GM12878 (cell line): ENCODE data around the gene SLC6A9. TPM values are rescaled to one million over a fixed set of nuclear protein-coding genes. Genes with fewer than 3 reads are reported as not detected.

Source experiments
- ATF3 ChIP-seq: IDR thresholded peaks from 2 replicates; pipeline ENCODE4 v1.6.1; 2011; ENCODE audit warnings: low read depth, mild to moderate bottlenecking, low read length, moderate library complexity, borderline replicate concordance; ENCODE audit errors: extremely low read depth
- BACH1 ChIP-seq: fragments of 450-650 bp; IDR thresholded peaks from 2 replicates; pipeline ENCODE4 v1.6.1; 2017; ENCODE audit warnings: mild to moderate bottlenecking, borderline replicate concordance
- BCLAF1 ChIP-seq: fragments of 450-650 bp; IDR thresholded peaks from 2 replicates; pipeline ENCODE4 v1.6.1; 2017; ENCODE audit warnings: antibody characterized with exemption, mild to moderate bottlenecking, moderate library complexity
- E4F1 ChIP-seq: fragments of 450-650 bp; IDR thresholded peaks from 2 replicates; pipeline ENCODE4 v1.6.1; 2018; ENCODE audit warnings: borderline replicate concordance, mild to moderate bottlenecking; ENCODE audit not compliant: partially characterized antibody
- EGR1 ChIP-seq, 2 experiments: IDR thresholded peaks; 1 replicate in 1 of 2; 2 replicates in 1 of 2; pipeline ENCODE4 v1.6.1; 2011 to 2012; ENCODE audit warnings: low read depth in 2 of 2, low read length in 2 of 2, borderline replicate concordance in 1 of 2, mild to moderate bottlenecking in 1 of 2, moderate library complexity in 1 of 2
- ESRRA ChIP-seq: IDR thresholded peaks from 2 replicates; pipeline ENCODE4 v1.6.1; 2012; ENCODE audit warnings: mild to moderate bottlenecking, low read length, improper control_type of control experiment
- FOXM1 ChIP-seq: IDR thresholded peaks from 2 replicates; pipeline ENCODE4 v1.6.1; 2012; ENCODE audit warnings: low read depth, mild to moderate bottlenecking, inconsistent platforms, low read length, moderate library complexity
- HCFC1 ChIP-seq: fragments of 150-350 bp; IDR thresholded peaks from 2 replicates; pipeline ENCODE4 v1.6.1; 2014; ENCODE audit warnings: low read length
- IKZF2 ChIP-seq, 2 experiments: fragments of 450-650 bp; IDR thresholded peaks; 2 replicates each; pipeline ENCODE4 v1.6.1; 2017; ENCODE audit warnings: mild to moderate bottlenecking in 2 of 2, moderate library complexity in 2 of 2
- IRF3 ChIP-seq: fragments of 450-650 bp; IDR thresholded peaks from 2 replicates; pipeline ENCODE4 v1.6.1; 2014; ENCODE audit warnings: mild to moderate bottlenecking
- MXI1 ChIP-seq: fragments of 150-350 bp; IDR thresholded peaks from 2 replicates; pipeline ENCODE4 v1.6.1; 2011; ENCODE audit warnings: low read depth, mild to moderate bottlenecking, inconsistent platforms, low read length, improper control_type of control experiment
- NFYA ChIP-seq: IDR thresholded peaks from 2 replicates; pipeline ENCODE4 v1.6.1; 2011; ENCODE audit warnings: low read depth, mild to moderate bottlenecking, low read length, improper control_type of control experiment, borderline replicate concordance
- NFYB ChIP-seq: IDR thresholded peaks from 2 replicates; pipeline ENCODE4 v1.6.1; 2011; ENCODE audit warnings: low read depth, mild to moderate bottlenecking, low read length, improper control_type of control experiment, moderate library complexity; ENCODE audit not compliant: insufficient read depth
- POLR2AphosphoS5 ChIP-seq: IDR thresholded peaks from 2 replicates; pipeline ENCODE4 v1.6.1; 2011; ENCODE audit warnings: mild to moderate bottlenecking, low read length, inconsistent platforms
- RAD21 ChIP-seq: IDR thresholded peaks from 2 replicates; pipeline ENCODE4 v1.6.1; 2011; ENCODE audit warnings: mild to moderate bottlenecking, low read depth, low read length, moderate library complexity; ENCODE audit not compliant: insufficient read depth
- RUNX3 ChIP-seq: IDR thresholded peaks from 2 replicates; pipeline ENCODE4 v1.6.1; 2012; ENCODE audit warnings: low read length, inconsistent platforms
- SIN3A ChIP-seq: IDR thresholded peaks from 2 replicates; pipeline ENCODE4 v1.6.1; 2012; ENCODE audit warnings: low read depth, low read length, improper control_type of control experiment
- SMARCA5 ChIP-seq: fragments of 450-650 bp; IDR thresholded peaks from 2 replicates; pipeline ENCODE4 v1.6.1; 2017; ENCODE audit warnings: mild to moderate bottlenecking
- SMC3 ChIP-seq: IDR thresholded peaks from 2 replicates; pipeline ENCODE4 v1.6.1; 2011; ENCODE audit warnings: low read length, improper control_type of control experiment, borderline replicate concordance
- SUPT20H ChIP-seq: IDR thresholded peaks from 2 replicates; pipeline ENCODE4 v1.6.1; 2011; ENCODE audit warnings: low read depth, mild to moderate bottlenecking, low read length, moderate library complexity, borderline replicate concordance; ENCODE audit not compliant: control insufficient read depth
- SUZ12 ChIP-seq: fragments of 200-600 bp; sonication (generic); IDR thresholded peaks from one replicate; pipeline ENCODE4 v1.6.1; 2018; ENCODE audit warnings: antibody characterized with exemption, mild to moderate bottlenecking; ENCODE audit not compliant: unreplicated experiment
- TCF3 ChIP-seq: IDR thresholded peaks from 2 replicates; pipeline ENCODE4 v1.6.1; 2012; ENCODE audit warnings: low read depth, mild to moderate bottlenecking, low read length, borderline replicate concordance; ENCODE audit not compliant: insufficient read depth
- YBX1 ChIP-seq: fragments of 450-650 bp; IDR thresholded peaks from 2 replicates; pipeline ENCODE4 v1.6.1; 2016; ENCODE audit warnings: antibody characterized with exemption
- ZBED1 ChIP-seq: IDR thresholded peaks from 2 replicates; pipeline ENCODE4 v1.6.1; 2016; ENCODE audit warnings: borderline replicate concordance
- polyA plus RNA-seq, 11 experiments: library from polyadenylated mRNA; depleted of rRNA in 4 of 11; unstranded in 6 of 11; stranded (reverse) in 5 of 11; fragments of >200 nt; fragmentation: Nextera tagmentation in 4 of 11; fragmentation: Illumina TruSeq in 1 of 11; extraction: Ambion mirVana in 4 of 11; extraction: Trizol in 1 of 11; gene quantifications; 1 replicate in 1 of 11; 2 replicates in 10 of 11; pipeline versions ENCODE4 v1.2.1 to v1.2.3, GENCODE V29; 2011 to 2016; ENCODE audit warnings: inconsistent platforms in 2 of 11, missing spikeins in 2 of 11, low read depth in 1 of 11
- total RNA-seq, 4 experiments: library from RNA; depleted of rRNA in 3 of 4; stranded (reverse); fragments of >200 nt in 3 of 4; fragmentation: Illumina TruSeq in 1 of 4; extraction: Trizol in 1 of 4; gene quantifications; 2 replicates each; pipeline versions ENCODE4 v1.2.1 to v1.2.3, GENCODE V29; 2013 to 2021

Gene SLC6A9
- total and polyA plus RNA-seq, 10 of the 15 experiments (the other 5 are each of a cell fraction or from before 2014, with no cell fraction given): 0.02 to 2.0 (median 0.63) TPM

GRCh38 chr1:43978551-43979260 is 52.6 kb downstream of the SLC6A9 start, which contains the start of gene B4GALT2 (continued):
- no peak for TF ChIP-seq E4F1
- TF ChIP-seq POLR2AphosphoS5: peak; percentile 63; the same call in 1 of the 2 replicates
- no peak for TF ChIP-seq BCLAF1
- TF ChIP-seq EGR1 (IDR thresholded peaks at IDR 0.05; ENCODE audit: borderline replicate concordance in 1 of 2, low read depth in 2 of 2, low read length in 2 of 2): peak in 1 of 2 experiments; percentile 45; a peak in 1 of 3 replicates
- no peak for TF ChIP-seq SUPT20H
- no peak for TF ChIP-seq SMARCA5
- TF ChIP-seq MXI1: no peak
- no peak for TF ChIP-seq NFYA
- no peak for TF ChIP-seq ESRRA
- no peak for TF ChIP-seq ATF3
- no peak for TF ChIP-seq SUZ12
- TF ChIP-seq BACH1: 0 out of 2 replicates have a peak, but pooled peaks have one; percentile 36
- TF ChIP-seq IKZF2 (IDR thresholded peaks at IDR 0.05): no peak
- no peak; the same call in 1 of the 2 replicates for TF ChIP-seq SIN3A
- TF ChIP-seq ZBED1: no peak
- no peak for TF ChIP-seq YBX1
- no peak for TF ChIP-seq HCFC1
- no peak for TF ChIP-seq NFYB
- TF ChIP-seq SMC3: no peak
- TF ChIP-seq IRF3: no peak
- TF ChIP-seq RUNX3: no peak
- no peak for TF ChIP-seq RAD21
- TF ChIP-seq FOXM1: no peak
- no peak for TF ChIP-seq TCF3
